DOHH2 (cell line): Measurements from ENCODE around the gene LANCL2.

ENCODE experiments used
- H3F3A ChIP-seq: fragments of 200-600 bp; sonication (generic), shearing (Covaris generic); 2 replicates; pipeline ENCODE4 v1.6.0; 2016; ENCODE audit warnings: antibody characterized with exemption, mild to moderate bottlenecking; ENCODE audit not compliant: control insufficient read depth, insufficient read depth
- H3K27ac ChIP-seq: fragments of 200-600 bp; sonication (generic); 2 replicates; pipeline ENCODE4 v1.5.1; 2014; ENCODE audit warnings: low read depth, mild to moderate bottlenecking, low read length, moderate library complexity
- H3K27me3 ChIP-seq: fragments of 200-600 bp; sonication (generic); 2 replicates; pipeline ENCODE4 v1.6.1; 2014; ENCODE audit warnings: mild to moderate bottlenecking, low read length, mixed read lengths; ENCODE audit not compliant: control insufficient read depth
- H3K36me3 ChIP-seq: fragments of 200-600 bp; sonication (generic); 2 replicates; pipeline ENCODE4 v1.6.1; 2014; ENCODE audit warnings: mild to moderate bottlenecking, low read length, moderate library complexity, mixed read lengths; ENCODE audit not compliant: control insufficient read depth
- H3K4me1 ChIP-seq: fragments of 200-600 bp; sonication (generic); 2 replicates; pipeline ENCODE4 v1.6.1; 2014; ENCODE audit warnings: mild to moderate bottlenecking, low read length, mixed read lengths; ENCODE audit not compliant: control insufficient read depth
- H3K4me2 ChIP-seq: fragments of 200-600 bp; sonication (generic); 2 replicates; pipeline ENCODE4 v1.6.0; 2014; ENCODE audit warnings: mild to moderate bottlenecking, low read length, moderate library complexity
- H3K4me3 ChIP-seq: fragments of 200-600 bp; sonication (generic); 2 replicates; pipeline ENCODE4 v1.5.1; 2014; ENCODE audit warnings: mild to moderate bottlenecking, low read length, mixed read lengths
- H3K79me2 ChIP-seq: fragments of 200-600 bp; sonication (generic); 2 replicates; pipeline ENCODE4 v1.6.1; 2014; ENCODE audit warnings: mild to moderate bottlenecking, low read length, mixed read lengths; ENCODE audit not compliant: control insufficient read depth
- H3K9me2 ChIP-seq: fragments of 200-600 bp; sonication (generic); replicated peaks from 2 replicates; pipeline ENCODE4 v1.6.1; 2014; ENCODE audit warnings: mild to moderate bottlenecking, low read length, mixed read lengths; ENCODE audit not compliant: control insufficient read depth
- H3K9me3 ChIP-seq: fragments of 200-600 bp; sonication (generic); 2 replicates; pipeline ENCODE4 v1.6.1; 2014; ENCODE audit warnings: antibody characterized with exemption, low read length, mixed read lengths; ENCODE audit not compliant: control insufficient read depth, insufficient read depth
- H4K20me1 ChIP-seq: fragments of 200-600 bp; sonication (generic); 2 replicates; pipeline ENCODE4 v1.6.0; 2014; ENCODE audit warnings: low read depth, mild to moderate bottlenecking, antibody characterized with exemption, low read length, moderate library complexity; ENCODE audit not compliant: control insufficient read depth, insufficient read depth
- EZH2phosphoT487 ChIP-seq: fragments of 200-600 bp; sonication (generic); IDR thresholded peaks from 2 replicates; pipeline ENCODE4 v1.6.1; 2017; ENCODE audit warnings: borderline replicate concordance, mild to moderate bottlenecking, antibody characterized with exemption, low read length, moderate library complexity, mixed read lengths
- TF ChIP-seq, protein P1 (sequence below): fragments of 200-600 bp; sonication (generic); IDR thresholded peaks from one replicate; pipeline ENCODE4 v1.5.1; 2014; ENCODE audit warnings: antibody characterized with exemption, mild to moderate bottlenecking, low read depth, low read length; ENCODE audit not compliant: poor library complexity, severe bottlenecking

Gene LANCL2

DNA sequence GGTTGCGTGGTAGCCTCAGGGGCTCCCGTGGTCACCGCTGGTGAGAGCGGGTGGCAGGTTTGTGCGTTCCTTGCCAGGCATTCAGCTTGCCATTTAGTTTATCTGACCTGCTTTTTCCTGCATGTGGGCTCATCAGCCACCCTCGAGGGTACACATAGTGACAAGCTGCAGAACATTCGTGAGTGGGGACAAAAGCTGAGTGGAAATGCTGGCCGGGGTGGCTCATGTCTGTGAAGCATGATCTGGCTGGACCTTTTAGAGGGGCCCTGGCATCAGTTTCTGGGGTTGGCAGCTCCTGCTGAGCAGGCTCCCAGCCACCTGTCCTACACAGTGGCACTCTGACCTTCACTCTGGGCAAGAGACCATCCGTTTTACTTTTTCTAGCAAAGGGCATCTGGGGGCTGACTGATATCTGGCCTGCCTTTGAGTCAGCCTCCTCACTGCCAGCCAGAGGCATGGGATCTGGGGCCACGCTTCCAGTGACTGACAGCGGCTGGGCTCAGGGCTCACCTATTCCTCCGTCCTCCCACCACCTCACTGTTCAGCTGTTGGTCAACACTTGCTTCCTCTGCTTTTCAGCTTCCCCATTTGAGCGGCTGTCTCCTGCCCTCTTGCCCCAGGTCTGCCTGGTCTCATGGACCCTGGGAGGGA is 75.0 kb downstream of the LANCL2 start:
- H3K27ac ChIP-seq: no peak overlapping the region

DNA sequence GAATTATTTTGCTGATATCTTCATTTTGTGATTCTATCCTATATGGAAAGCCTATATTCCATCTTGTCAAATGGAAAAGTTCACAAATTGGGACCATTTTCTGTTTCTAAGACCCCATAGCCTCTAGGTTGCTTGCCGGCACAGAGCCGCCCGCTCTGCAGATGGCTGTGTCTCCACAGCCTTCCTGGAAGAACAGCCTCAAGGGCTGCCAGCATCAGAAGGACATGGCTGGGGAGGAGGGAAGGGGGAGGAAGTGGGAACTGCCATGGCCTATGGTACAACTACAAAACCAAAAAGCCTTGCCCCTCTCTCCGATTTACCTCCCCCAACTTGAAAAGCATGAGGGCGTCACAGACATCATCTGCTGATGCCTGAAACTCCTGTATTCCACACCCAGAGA is 75.9 kb downstream of the LANCL2 start:
- H4K20me1 ChIP-seq: no peaks in the 10 kb centered on the region
- H3K27me3 ChIP-seq: no peaks in the 10 kb centered on the region
- no peaks in the 10 kb centered on the region for H3K9me3 ChIP-seq
- H3K4me1 ChIP-seq: no peaks in the 10 kb centered on the region
- TF ChIP-seq EZH2phosphoT487: no peak
- TF ChIP-seq, protein P1, sequence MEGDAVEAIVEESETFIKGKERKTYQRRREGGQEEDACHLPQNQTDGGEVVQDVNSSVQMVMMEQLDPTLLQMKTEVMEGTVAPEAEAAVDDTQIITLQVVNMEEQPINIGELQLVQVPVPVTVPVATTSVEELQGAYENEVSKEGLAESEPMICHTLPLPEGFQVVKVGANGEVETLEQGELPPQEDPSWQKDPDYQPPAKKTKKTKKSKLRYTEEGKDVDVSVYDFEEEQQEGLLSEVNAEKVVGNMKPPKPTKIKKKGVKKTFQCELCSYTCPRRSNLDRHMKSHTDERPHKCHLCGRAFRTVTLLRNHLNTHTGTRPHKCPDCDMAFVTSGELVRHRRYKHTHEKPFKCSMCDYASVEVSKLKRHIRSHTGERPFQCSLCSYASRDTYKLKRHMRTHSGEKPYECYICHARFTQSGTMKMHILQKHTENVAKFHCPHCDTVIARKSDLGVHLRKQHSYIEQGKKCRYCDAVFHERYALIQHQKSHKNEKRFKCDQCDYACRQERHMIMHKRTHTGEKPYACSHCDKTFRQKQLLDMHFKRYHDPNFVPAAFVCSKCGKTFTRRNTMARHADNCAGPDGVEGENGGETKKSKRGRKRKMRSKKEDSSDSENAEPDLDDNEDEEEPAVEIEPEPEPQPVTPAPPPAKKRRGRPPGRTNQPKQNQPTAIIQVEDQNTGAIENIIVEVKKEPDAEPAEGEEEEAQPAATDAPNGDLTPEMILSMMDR: no peak
- H3K9me2 ChIP-seq: no peaks in the 10 kb centered on the region
- no peaks in the 10 kb centered on the region for H3K36me3 ChIP-seq
- no peaks in the 10 kb centered on the region for H3F3A ChIP-seq
- no peaks in the 10 kb centered on the region for H3K79me2 ChIP-seq
- no peak overlapping the region for H3K4me3 ChIP-seq
- no peak overlapping the region for H3K4me2 ChIP-seq
- H3K27ac ChIP-seq: no peak overlapping the region

More for the DNA sequence above, 75.0 kb downstream of the LANCL2 start:
- H3K9me2 ChIP-seq: no peaks in the 10 kb centered on the region
- H3F3A ChIP-seq: no peaks in the 10 kb centered on the region
- H3K79me2 ChIP-seq: no peaks in the 10 kb centered on the region
- no peaks in the 10 kb centered on the region for H3K9me3 ChIP-seq
- H3K4me1 ChIP-seq: no peaks in the 10 kb centered on the region
- H3K4me3 ChIP-seq: no peak overlapping the region
- TF ChIP-seq EZH2phosphoT487: no peak
- TF ChIP-seq, protein P1: no peak
- no peaks in the 10 kb centered on the region for H3K27me3 ChIP-seq
- no peaks in the 10 kb centered on the region for H4K20me1 ChIP-seq
- H3K4me2 ChIP-seq: no peak overlapping the region
- no peaks in the 10 kb centered on the region for H3K36me3 ChIP-seq

- Histone ChIP-seq H3K79me2 (no peaks in the 10 kb centered on the region), H3K9me2 (no peaks in the 10 kb centered on the region), H3K4me2 (no peak overlapping the region), H3K36me3 (no peaks in the 10 kb centered on the region), H4K20me1 (no peaks in the 10 kb centered on the region), H3K4me1 (no peaks in the 10 kb centered on the region), H3K9me3 (no peaks in the 10 kb centered on the region), H3K27me3 (no peaks in the 10 kb centered on the region), H3K4me3 (no peak overlapping the region), H3F3A (no peaks in the 10 kb centered on the region), H3K27ac (no peak overlapping the region)
- TF ChIP-seq EZH2phosphoT487: no peak
- TF ChIP-seq, protein P1: no peak
Measured at GRCh38 chr7:55441774-55442522, 76.8 kb downstream of the LANCL2 start.
